Muscle of arm (tissue), 14 donors: ENCODE measurements around the gene SEZ6. TPM values are rescaled to one million over a fixed set of nuclear protein-coding genes. Genes with fewer than 3 reads are reported as not detected.
A peak's percentile ranks its signal among the peaks of the same experiment; 100 is the strongest.

ENCODE experiments used
- DNase-seq: peaks from one replicate; pipeline ENCODE4 v3.0.0-alpha.2; 2013
- long read RNA-seq, 11 donors: transcript quantifications; one replicate each; lab custom pipeline, GENCODE V29; 2026
- polyA plus RNA-seq, 12 donors: library from polyadenylated mRNA; unstranded; fragments of 120-200 nt; gene quantifications; one replicate each; pipeline ENCODE4 v1.2.1, GENCODE V29; 2013; ENCODE audit not compliant: insufficient read length in 12 of 12

SEZ6 gene, protein sequence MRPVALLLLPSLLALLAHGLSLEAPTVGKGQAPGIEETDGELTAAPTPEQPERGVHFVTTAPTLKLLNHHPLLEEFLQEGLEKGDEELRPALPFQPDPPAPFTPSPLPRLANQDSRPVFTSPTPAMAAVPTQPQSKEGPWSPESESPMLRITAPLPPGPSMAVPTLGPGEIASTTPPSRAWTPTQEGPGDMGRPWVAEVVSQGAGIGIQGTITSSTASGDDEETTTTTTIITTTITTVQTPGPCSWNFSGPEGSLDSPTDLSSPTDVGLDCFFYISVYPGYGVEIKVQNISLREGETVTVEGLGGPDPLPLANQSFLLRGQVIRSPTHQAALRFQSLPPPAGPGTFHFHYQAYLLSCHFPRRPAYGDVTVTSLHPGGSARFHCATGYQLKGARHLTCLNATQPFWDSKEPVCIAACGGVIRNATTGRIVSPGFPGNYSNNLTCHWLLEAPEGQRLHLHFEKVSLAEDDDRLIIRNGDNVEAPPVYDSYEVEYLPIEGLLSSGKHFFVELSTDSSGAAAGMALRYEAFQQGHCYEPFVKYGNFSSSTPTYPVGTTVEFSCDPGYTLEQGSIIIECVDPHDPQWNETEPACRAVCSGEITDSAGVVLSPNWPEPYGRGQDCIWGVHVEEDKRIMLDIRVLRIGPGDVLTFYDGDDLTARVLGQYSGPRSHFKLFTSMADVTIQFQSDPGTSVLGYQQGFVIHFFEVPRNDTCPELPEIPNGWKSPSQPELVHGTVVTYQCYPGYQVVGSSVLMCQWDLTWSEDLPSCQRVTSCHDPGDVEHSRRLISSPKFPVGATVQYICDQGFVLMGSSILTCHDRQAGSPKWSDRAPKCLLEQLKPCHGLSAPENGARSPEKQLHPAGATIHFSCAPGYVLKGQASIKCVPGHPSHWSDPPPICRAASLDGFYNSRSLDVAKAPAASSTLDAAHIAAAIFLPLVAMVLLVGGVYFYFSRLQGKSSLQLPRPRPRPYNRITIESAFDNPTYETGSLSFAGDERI
- under 1 TPM in 8 of 12 donors, not detected in 4; 0.07 to 0.70 (median 0.31) TPM for polyA plus RNA-seq
- long read RNA-seq, donor 1, partial matches to known transcripts = 7 of 7 reads
- long read RNA-seq, donor 1, other reads (novel, unspliced or antisense) = 0 of 7 reads
- long read RNA-seq, donor 2 = 0 reads
- long read RNA-seq, donor 3 = 0 reads
- long read RNA-seq, donor 4 = 0 reads
- long read RNA-seq, donor 5 = 0 reads
- long read RNA-seq, donor 6 = 0 reads
- long read RNA-seq, donor 7 = 0 reads
- long read RNA-seq, donor 8 = 0 reads
- long read RNA-seq, donor 9 = 0 reads
- long read RNA-seq, donor 10 = 0 reads
- long read RNA-seq, donor 11 = 0 reads

- peak; percentile 79 for DNase-seq
Observed at GRCh38 chr17:29005936-29006511, at the start of gene SEZ6. TSS of gene SEZ6 (minus strand) at chr17:29006033. CDS start at chr17:29005869, 164 bp downstream.

GRCh38 chr17:29054835-29055234 lies 49.0 kb upstream of the SEZ6 start:
- DNase-seq = no peak

GRCh38 chr17:29051731-29052130 lies 45.9 kb upstream of the SEZ6 start:
- no peak for DNase-seq

DNA sequence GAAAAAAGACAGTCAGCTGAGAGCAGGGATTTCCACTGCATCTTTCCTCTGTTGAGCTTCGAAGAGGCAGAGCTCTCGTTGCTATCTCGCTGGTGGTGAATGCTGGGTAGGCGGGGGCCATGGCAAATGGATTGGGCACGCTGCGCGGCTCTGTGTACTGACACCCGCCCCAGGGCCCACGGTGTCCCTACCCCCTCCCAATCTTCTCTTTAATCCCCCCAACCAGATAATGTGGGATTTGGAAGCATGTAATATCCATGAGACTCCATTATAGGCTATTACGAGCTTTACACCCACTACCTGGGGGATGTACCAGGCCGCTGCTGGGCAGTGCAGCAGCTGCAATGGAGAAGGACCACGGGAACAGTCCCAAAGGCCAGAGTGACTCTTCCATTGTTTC lies 45.4 kb upstream of the SEZ6 start:
- no peak for DNase-seq

- no peak for DNase-seq
Observed at GRCh38 chr17:29050176-29050575, 44.3 kb upstream of the SEZ6 start.

GRCh38 chr17:29049541-29050145 lies 43.8 kb upstream of the SEZ6 start:
- peak; percentile 47 for DNase-seq

DNA sequence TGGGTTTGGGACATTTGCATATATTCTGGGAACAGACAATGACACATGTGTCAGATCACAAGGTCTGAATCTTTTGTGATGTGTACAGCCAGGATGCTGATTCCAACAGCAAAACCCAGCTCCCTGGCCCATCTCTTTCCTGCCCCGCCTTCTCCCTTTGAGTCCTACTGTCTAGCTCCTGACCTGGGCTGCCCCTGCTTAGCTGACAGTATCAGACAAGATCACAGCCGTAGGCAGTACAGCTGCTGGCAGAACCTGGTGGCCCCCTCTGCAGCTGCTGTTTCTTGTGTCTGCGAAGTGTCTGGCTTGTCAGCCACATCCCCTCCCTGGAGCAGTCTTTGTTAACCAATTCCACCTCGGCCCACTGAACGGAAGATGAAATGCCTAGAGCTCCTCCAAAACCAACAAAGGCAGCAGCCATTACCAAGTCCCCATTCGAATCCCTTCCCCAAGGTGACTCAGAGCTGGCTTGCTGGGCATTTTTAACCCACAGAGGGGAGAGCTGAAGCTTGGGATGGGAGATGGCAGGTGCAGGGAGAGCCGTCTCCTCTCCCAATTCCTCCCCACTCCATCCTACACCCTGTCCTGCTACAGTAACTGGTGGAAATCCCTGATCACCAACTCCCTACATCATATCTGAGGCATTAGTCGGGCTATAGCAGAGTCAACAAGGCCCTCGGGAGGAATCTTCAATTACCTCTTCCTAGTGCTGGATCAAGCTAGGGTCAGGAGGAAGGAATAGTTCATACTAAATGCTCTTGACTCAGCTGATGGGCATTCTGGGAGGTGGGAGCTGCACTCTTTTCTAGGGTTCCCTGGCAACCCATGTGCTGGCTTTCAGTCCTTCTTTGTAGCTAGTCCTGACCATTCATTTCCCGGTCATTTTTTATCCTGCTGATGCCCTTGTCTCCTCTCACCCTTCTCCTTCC lies 42.9 kb upstream of the SEZ6 start:
- DNase-seq = no peak

GRCh38 chr17:29046473-29046839 lies 40.6 kb upstream of the SEZ6 start:
- no peak for DNase-seq

GRCh38 chr17:29045734-29046472 lies 40.1 kb upstream of the SEZ6 start:
- DNase-seq = no peak

DNA sequence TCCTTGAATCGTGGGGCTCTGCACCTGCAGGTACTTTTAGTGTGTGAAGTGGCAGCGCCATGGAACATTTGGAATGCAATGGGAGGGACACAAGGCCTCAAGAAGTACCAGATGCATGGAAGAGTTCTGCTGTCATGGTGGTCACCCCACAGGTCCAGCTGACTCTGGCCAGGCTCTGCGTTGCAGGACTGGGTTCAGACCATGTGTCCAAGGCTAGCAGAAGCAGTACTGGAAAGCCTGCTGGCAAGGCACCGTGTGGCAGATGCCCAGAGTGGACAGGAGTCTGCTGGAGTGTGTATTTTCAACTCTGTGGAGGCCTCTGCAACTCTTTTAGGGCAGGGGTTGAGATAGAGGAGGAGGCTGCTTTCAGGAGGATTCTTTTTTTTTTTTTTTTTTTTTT lies 39.2 kb upstream of the SEZ6 start:
- no peak for DNase-seq

DNA sequence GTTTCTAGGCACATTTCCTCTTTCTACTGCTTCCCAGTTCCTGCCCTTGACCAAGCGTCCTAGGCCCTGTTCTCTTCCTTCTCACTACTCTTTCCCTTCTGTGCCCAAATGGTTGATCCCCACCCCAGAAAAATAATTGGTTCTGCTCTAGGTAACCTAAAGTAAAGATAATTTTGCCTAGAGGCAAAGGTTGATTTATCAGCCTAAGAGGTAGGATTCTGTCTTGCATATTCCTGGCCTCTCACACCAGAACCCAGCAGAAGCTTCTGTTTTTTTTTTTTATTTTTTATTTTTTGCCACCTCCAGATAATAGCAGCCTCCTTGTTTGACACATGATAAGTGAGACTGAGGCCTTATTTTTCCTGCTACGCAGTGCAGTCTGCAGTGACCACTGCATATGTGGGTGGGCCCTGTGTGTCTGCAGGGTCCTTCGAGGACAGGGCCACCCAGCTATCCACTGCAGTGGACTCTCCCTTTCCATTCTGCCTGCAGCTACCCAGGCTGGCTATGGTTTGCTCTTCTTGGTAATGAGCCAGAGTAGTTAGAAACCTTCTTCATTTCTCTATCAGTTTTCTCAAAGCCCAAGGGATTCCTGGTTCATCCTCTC lies 37.8 kb upstream of the SEZ6 start:
- DNase-seq = no peak

GRCh38 chr17:29042679-29043538 lies 37.1 kb upstream of the SEZ6 start, which contains the start of gene PIPOX:
TSS of gene PIPOX (plus strand) at chr17:29043141. CDS start at chr17:29043226, 85 bp downstream.
- DNase-seq = no peak

- no peak for DNase-seq
Observed at GRCh38 chr17:29042026-29042678, 36.3 kb upstream of the SEZ6 start.

DNA sequence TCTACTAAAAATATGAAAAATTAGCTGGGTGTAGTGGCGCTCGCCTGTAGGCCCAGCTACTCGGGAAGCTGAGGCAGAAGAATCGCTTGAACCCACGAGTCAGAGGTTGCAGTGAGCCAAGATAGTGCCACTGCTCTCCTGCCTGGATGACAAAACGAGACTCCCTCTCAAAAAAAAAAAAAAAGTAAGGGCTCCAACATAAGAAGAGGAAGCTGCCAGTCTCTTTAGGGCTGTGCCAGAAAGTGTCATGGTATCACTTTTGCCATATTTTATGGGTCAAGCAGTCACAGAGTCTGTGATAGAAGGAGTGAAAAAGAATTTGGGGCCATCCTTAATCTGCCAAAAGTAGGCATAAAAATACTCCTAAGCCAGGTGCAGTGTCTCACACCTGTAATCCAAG lies 35.7 kb upstream of the SEZ6 start:
- DNase-seq = no peak

DNA sequence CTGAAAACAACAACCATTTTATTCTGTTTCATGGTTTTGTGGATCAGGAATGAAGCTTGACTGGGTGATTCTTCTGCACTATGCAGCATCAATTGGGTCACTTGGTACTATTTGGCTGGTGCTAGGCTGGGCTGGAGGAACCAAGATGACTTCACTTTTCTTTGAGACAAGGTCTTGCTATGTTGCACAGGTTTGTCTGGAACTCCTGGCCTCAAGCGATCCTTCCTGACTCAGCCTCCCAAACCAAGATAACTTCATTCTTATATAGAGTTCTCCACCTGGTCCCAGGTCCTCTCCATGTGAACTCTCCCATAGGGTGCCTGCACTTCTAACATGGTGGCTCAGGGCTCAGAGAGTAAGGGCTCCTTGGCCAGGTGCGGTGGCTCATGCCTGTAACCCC lies 35.3 kb upstream of the SEZ6 start:
- no peak for DNase-seq

DNA sequence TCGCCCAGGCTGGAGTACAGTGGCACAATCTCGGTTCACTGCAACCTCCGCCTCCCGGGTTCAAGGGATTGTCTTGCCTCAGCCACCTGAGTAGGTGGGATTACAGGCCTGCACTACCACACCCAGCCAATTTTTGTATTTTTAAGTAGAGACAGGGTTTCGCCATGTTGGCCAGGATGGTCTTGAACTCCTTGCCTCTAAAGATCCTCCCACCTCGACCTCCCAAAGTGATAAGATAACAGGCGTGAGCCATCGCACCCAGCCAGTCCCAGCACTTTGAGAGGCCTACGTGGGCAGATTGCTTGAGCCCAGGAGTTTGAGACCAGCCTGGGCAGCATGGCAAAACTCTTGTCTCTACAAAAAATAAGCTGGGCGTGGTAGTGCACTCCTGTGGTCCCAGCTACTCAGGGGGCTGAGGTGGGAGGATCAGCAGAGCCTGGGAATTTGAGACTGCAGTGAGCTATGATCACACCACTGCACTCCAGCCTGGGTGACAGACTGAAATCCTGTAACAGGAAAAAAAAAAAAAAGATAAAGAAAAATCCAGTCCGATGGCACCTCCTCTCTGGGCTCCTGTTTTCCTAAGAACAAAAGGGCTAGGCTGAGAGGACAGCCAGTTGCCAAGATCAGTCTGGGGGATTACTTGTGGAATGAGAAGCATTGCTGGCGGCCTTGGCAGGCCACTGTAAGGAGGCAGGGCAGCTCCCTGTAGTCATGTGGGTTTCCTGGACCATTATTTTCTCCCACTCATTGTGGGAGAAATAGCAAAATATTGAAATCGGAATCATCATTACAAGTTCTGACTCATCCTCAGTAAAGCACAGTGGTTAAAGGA lies 34.1 kb upstream of the SEZ6 start:
- no peak for DNase-seq
